Colonic mucosa (tissue), 4 donors: ENCODE measurements around the gene UBE3D. TPM values are rescaled to one million over a fixed set of nuclear protein-coding genes. Genes with fewer than 3 reads are reported as not detected.
"Not testable (repeated sequence)": the region's sequence is repeated elsewhere in the genome, so short reads cannot be mapped to it uniquely, and the experiment has no call there.

Experiments used
- DNase-seq: peaks from one replicate; pipeline ENCODE4 v3.0.0-alpha.2; 2020
- H3K27ac ChIP-seq: fragments of 200-600 bp; one replicate; pipeline ENCODE4 v1.8.0; 2021
- H3K27me3 ChIP-seq: fragments of 200-600 bp; one replicate; pipeline ENCODE4 v1.8.0; 2021
- H3K36me3 ChIP-seq: fragments of 200-600 bp; one replicate; pipeline ENCODE4 v1.8.0; 2021
- H3K4me1 ChIP-seq: fragments of 200-600 bp; one replicate; pipeline ENCODE4 v1.8.0; 2021; ENCODE audit warnings: mild to moderate bottlenecking
- H3K4me3 ChIP-seq: fragments of 200-600 bp; one replicate; pipeline ENCODE4 v1.8.0; 2021
- H3K9ac ChIP-seq, 2 donors: one replicate each; pipeline ENCODE4 v1.7.0; 2013; ENCODE audit warnings: control low read depth in 2 of 2, low read depth in 2 of 2, low read length in 2 of 2
- H3K9me3 ChIP-seq: fragments of 200-600 bp; one replicate; pipeline ENCODE4 v1.8.0; 2021
- CTCF ChIP-seq: fragments of 200-600 bp; IDR thresholded peaks from one replicate; pipeline ENCODE4 v1.8.0; 2022; ENCODE audit warnings: antibody characterized with exemption, mild to moderate bottlenecking
- intact Hi-C: fragments of 100-400 bp; cut with DNase I; formaldehyde crosslinking; loops from one replicate; pipeline ENCODE4 v1.14.1; 2022
- total RNA-seq, 2 donors: library from RNA; stranded (reverse); fragmentation: NEBNext Ultra II Directional in 1 of 2; extraction: Animal tissue kit (Norgen Biotek cat#: 25700) in 1 of 2; gene quantifications; one replicate each; pipeline ENCODE4 v1.2.1, GENCODE V29; 2021
- donor health status: healthy.
- donor health status: DM: no; HTN: no; CAD: no.
- donor health status: DM: no; HTN: no; CAD: no.

UBE3D gene
- total RNA-seq, 2 donors from 2014 or later, result 3.6 to 3.8 TPM

GRCh38 chr6:82866446-82866845, 199.2 kb downstream of the UBE3D start:
- no peak for TF ChIP-seq CTCF
- no peaks in the 10 kb centered on the region for H3K27me3 ChIP-seq
- no peaks in the 10 kb centered on the region for H3K4me1 ChIP-seq
- H3K36me3 ChIP-seq, result no peaks in the 10 kb centered on the region
- no peak for DNase-seq
- H3K9ac ChIP-seq, result no peak overlapping the region
- intact Hi-C loops, result no loop called here
- no peak overlapping the region for H3K27ac ChIP-seq
- no peaks in the 10 kb centered on the region for H3K9me3 ChIP-seq
- H3K4me3 ChIP-seq, result no peak overlapping the region

GRCh38 chr6:82865461-82865860, 200.2 kb downstream of the UBE3D start:
- Histone ChIP-seq H3K27me3 (no peaks in the 10 kb centered on the region), H3K27ac (no peak overlapping the region), H3K9ac (no peak overlapping the region), H3K9me3 (no peaks in the 10 kb centered on the region), H3K36me3 (no peaks in the 10 kb centered on the region), H3K4me1 (no peaks in the 10 kb centered on the region), H3K4me3 (no peak overlapping the region)
- intact Hi-C loops, result no loop called here
- no peak for DNase-seq
- TF ChIP-seq CTCF, result no peak

- Histone ChIP-seq H3K9ac (no peak overlapping the region), H3K27me3 (no peaks in the 10 kb centered on the region), H3K4me1 (no peaks in the 10 kb centered on the region), H3K27ac (no peak overlapping the region), H3K4me3 (no peak overlapping the region), H3K9me3 (no peaks in the 10 kb centered on the region), H3K36me3 (no peaks in the 10 kb centered on the region)
- no peak for DNase-seq
- no peak for TF ChIP-seq CTCF
- intact Hi-C loops, result no loop called here
Observed at GRCh38 chr6:82863781-82864180, 201.9 kb downstream of the UBE3D start.

- Histone ChIP-seq H3K4me1 (no peaks in the 10 kb centered on the region), H3K27ac (no peak overlapping the region), H3K9ac (no peak overlapping the region), H3K9me3 (no peaks in the 10 kb centered on the region), H3K36me3 (no peaks in the 10 kb centered on the region), H3K27me3 (no peaks in the 10 kb centered on the region), H3K4me3 (no peak overlapping the region)
- no peak for DNase-seq
- intact Hi-C loops, result no loop called here
- no peak for TF ChIP-seq CTCF
Observed at GRCh38 chr6:82862543-82862942, 203.1 kb downstream of the UBE3D start.

- H3K27ac ChIP-seq, result no peak overlapping the region
- intact Hi-C loops, result no loop called here
Observed at GRCh38 chr6:82861121-82861520, 204.5 kb downstream of the UBE3D start.

GRCh38 chr6:82856077-82856476, 209.6 kb downstream of the UBE3D start:
- H3K9ac ChIP-seq, H3K36me3 ChIP-seq, H3K4me1 ChIP-seq, H3K27me3 ChIP-seq, H3K4me3 ChIP-seq, H3K9me3 ChIP-seq, DNase-seq, intact Hi-C loops, H3K27ac ChIP-seq: not testable (repeated sequence)

More at GRCh38 chr6:82861121-82861520, 204.5 kb downstream of the UBE3D start:
- no peaks in the 10 kb centered on the region for H3K36me3 ChIP-seq
- no peak for DNase-seq
- H3K4me1 ChIP-seq, result no peaks in the 10 kb centered on the region
- no peak for TF ChIP-seq CTCF
- H3K27me3 ChIP-seq, result no peaks in the 10 kb centered on the region
- H3K9ac ChIP-seq, result no peak overlapping the region
- no peak overlapping the region for H3K4me3 ChIP-seq
- H3K9me3 ChIP-seq, result no peaks in the 10 kb centered on the region

GRCh38 chr6:82852904-82853303, 212.7 kb downstream of the UBE3D start:
- DNase-seq, H3K36me3 ChIP-seq: not testable (repeated sequence)

More at GRCh38 chr6:82852904-82853303, 212.7 kb downstream of the UBE3D start:
- H3K27ac ChIP-seq, H3K9ac ChIP-seq, H3K9me3 ChIP-seq, H3K27me3 ChIP-seq, intact Hi-C loops, H3K4me3 ChIP-seq, H3K4me1 ChIP-seq: not testable (repeated sequence)
